Measurements from ENCODE around the gene ITM2A. TPM values are rescaled to one million over a fixed set of nuclear protein-coding genes. Genes with fewer than 3 reads are reported as not detected.
A peak's percentile ranks its signal among the peaks of the same experiment; 100 is the strongest.

The ITM2A gene
- total RNA-seq, 3 donors from 2014 or later, result 63.6 to 149 (median 81.2) TPM

DNA sequence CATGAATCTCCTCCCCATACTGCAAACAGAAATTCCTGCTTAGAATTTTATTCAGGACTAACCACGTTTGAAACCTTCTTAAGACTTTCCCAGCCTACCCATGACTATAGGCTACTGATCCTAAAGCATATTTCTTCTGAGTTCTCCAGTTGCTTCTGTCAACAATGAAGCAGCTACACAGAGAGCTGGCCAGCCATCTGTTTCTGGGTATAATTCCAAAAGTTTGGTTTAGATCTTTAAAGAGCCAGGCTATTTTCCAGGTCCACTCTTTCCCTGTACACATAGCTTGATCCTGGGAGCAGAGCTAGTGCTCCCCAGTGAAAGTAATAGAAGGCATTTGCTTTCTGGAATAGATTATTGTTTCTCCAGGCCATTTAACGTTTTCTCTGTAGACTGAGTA, 4.0 kb upstream of the ITM2A start:
- H3K9me3 ChIP-seq, result no peaks in the 10 kb centered on the region
- TF ChIP-seq CTCF (IDR thresholded peaks at IDR 0.05) (no peak), POLR2AphosphoS5 (IDR thresholded peaks at IDR 0.05) (no peak), POLR2A (IDR thresholded peaks at IDR 0.05) (no peak)
- no peaks in the 10 kb centered on the region for H3K4me1 ChIP-seq
- H3K27me3 ChIP-seq, result peaks cover 0 to 22% of the 10 kb centered on the region in 2 donors
- H3K27ac ChIP-seq, result no peak overlapping the region
- no peak for DNase-seq (ENCODE audit: low spot score in 2 of 2)
- H3K36me3 ChIP-seq, result no peaks in the 10 kb centered on the region
- H3K4me3 ChIP-seq, result no peak overlapping the region
- intact Hi-C loops (cut with DNase I; ENCODE audit: low total_unique reads), result no loop called here

- Histone ChIP-seq H3K27me3 (peaks cover 0 to 19% of the 10 kb centered on the region in 2 donors), H3K36me3 (no peaks in the 10 kb centered on the region), H3K9me3 (no peaks in the 10 kb centered on the region), H3K4me1 (no peaks in the 10 kb centered on the region), H3K4me3 (no peak overlapping the region), H3K27ac (no peak overlapping the region)
- intact Hi-C loops (cut with DNase I; ENCODE audit: low total_unique reads), result no loop called here
- DNase-seq (ENCODE audit: low spot score in 2 of 2), result no peak
- TF ChIP-seq POLR2AphosphoS5 (IDR thresholded peaks at IDR 0.05) (no peak), POLR2A (IDR thresholded peaks at IDR 0.05) (no peak), CTCF (IDR thresholded peaks at IDR 0.05) (no peak)
Observed at GRCh38 chrX:79369871-79370270, 2.7 kb upstream of the ITM2A start.

GRCh38 chrX:79368441-79368840, 1.3 kb upstream of the ITM2A start:
- Histone ChIP-seq H3K9me3 (no peaks in the 10 kb centered on the region), H3K4me1 (no peaks in the 10 kb centered on the region), H3K27me3 (peaks cover 0 to 21% of the 10 kb centered on the region in 2 donors), H3K36me3 (no peaks in the 10 kb centered on the region), H3K4me3 (no peak overlapping the region), H3K27ac (peak overlapping the region in 1 of 2 donors; percentile 87)
- no peak for DNase-seq (ENCODE audit: low spot score in 2 of 2)
- intact Hi-C loops (cut with DNase I; ENCODE audit: low total_unique reads), result no loop called here
- TF ChIP-seq CTCF (IDR thresholded peaks at IDR 0.05), result no peak
- no peak for TF ChIP-seq POLR2A (IDR thresholded peaks at IDR 0.05)
- TF ChIP-seq POLR2AphosphoS5 (IDR thresholded peaks at IDR 0.05), result no peak

GRCh38 chrX:79367907-79368306, 773 bp upstream of the ITM2A start:
- DNase-seq (ENCODE audit: low spot score in 2 of 2), result no peak
- Histone ChIP-seq H3K9me3 (no peaks in the 10 kb centered on the region), H3K36me3 (no peaks in the 10 kb centered on the region), H3K4me1 (no peaks in the 10 kb centered on the region), H3K27ac (peak overlapping the region; percentile 62 to 87), H3K27me3 (peaks cover 0 to 21% of the 10 kb centered on the region in 2 donors), H3K4me3 (peak overlapping the region in 2 of 3 donors; percentile 58 to 60)
- intact Hi-C loops (cut with DNase I; ENCODE audit: low total_unique reads), result no loop called here
- TF ChIP-seq POLR2AphosphoS5 (IDR thresholded peaks at IDR 0.05), result no peak
- no peak for TF ChIP-seq CTCF (IDR thresholded peaks at IDR 0.05)
- no peak for TF ChIP-seq POLR2A (IDR thresholded peaks at IDR 0.05)

GRCh38 chrX:79366556-79366872, 620 bp downstream of the ITM2A start:
- Histone ChIP-seq H3K9me3 (no peaks in the 10 kb centered on the region), H3K27ac (peak overlapping the region; percentile 62 to 87), H3K36me3 (no peaks in the 10 kb centered on the region), H3K4me3 (peak overlapping the region; percentile 48 to 60 (median 58)), H3K4me1 (no peaks in the 10 kb centered on the region), H3K27me3 (peaks cover 0 to 21% of the 10 kb centered on the region in 2 donors)
- TF ChIP-seq CTCF (IDR thresholded peaks at IDR 0.05) (no peak), POLR2A (IDR thresholded peaks at IDR 0.05) (no peak), POLR2AphosphoS5 (IDR thresholded peaks at IDR 0.05) (no peak)
- intact Hi-C loops (cut with DNase I; ENCODE audit: low total_unique reads), result no loop called here
- DNase-seq (ENCODE audit: low spot score in 2 of 2), result no peak
